ENCODE data around the gene CCDC6. TPM values are rescaled to one million over a fixed set of nuclear protein-coding genes. Genes with fewer than 3 reads are reported as not detected.

The CCDC6 gene
- total and polyA plus RNA-seq, 9 donors: 12.2 to 46.8 (median 34.1) TPM

- TF ChIP-seq EP300 (IDR thresholded peaks at IDR 0.05): no peak
- no peaks in the 10 kb centered on the region for H3K27me3 ChIP-seq
- H3K27ac ChIP-seq: no peak overlapping the region
- no peaks in the 10 kb centered on the region for H3K4me1 ChIP-seq (ENCODE audit: insufficient read depth)
- no peak overlapping the region for H3K4me3 ChIP-seq
- no peak for DNase-seq
- no peaks in the 10 kb centered on the region for H3K9me3 ChIP-seq
- no peaks in the 10 kb centered on the region for H3K36me3 ChIP-seq
- WGBS, 3 donors: 84 to 93% (median 92%) methylated on average over 2 of the region's 2 CpGs
- intact Hi-C loops (cut with DNase I): loop anchor here in 2 of 4 donors (5.0 to 10.0 kb wide), 2 partner anchors 72 to 205 kb away; partner anchors contain the start of gene CCDC6 (in 1 of the 2)
Measured at GRCh38 chr10:59832506-59832905, 73.8 kb downstream of the CCDC6 start.

DNA sequence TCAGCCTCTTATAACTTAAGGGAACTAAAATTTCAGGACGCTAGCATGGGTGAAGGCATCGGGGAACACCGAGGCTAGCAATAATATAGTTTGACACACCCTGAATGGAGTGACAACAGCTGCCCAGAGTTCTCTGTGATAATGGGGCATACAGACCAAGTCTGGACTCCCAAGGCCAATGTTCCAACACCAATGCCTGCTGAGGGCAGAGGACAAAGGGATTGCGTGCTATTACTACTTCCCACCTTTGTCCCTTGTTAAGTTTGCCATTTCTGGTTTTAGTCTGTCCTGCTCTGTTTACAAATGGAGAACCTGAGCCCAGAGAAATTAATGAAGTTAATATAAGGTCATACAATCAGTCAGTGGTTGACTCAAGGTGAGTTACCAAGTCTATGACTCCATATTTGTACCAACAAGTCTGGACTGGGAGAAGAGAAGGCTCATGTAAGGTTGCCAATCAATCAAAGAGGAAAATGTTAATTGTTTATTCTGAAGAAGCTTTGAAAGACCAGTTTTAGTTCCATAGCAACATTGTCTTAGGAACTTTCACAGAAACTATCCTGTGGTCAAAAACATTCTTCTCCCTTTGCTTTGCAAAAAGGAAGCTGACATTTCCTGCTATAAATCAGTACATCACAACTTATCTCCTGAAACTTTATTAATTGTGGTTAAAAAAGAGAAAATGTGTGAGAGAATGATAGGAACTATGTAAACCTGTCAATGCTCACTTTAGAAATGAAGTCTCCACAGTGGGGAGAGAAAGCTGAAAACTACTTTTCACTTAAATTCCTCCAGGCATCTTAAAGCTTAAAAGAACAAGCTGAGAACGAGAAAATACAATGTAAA is 74.5 kb downstream of the CCDC6 start:
- 88 to 93% (median 90%) methylated on average over 5 of the region's 5 CpGs for WGBS, 3 donors
- TF ChIP-seq POLR2A (IDR thresholded peaks at IDR 0.05): no peak
- TF ChIP-seq EP300 (IDR thresholded peaks at IDR 0.05): no peak
- TF ChIP-seq CTCF (IDR thresholded peaks at IDR 0.05): no peak
- H3K4me1 ChIP-seq (ENCODE audit: insufficient read depth): no peaks in the 10 kb centered on the region
- no peaks in the 10 kb centered on the region for H3K9me3 ChIP-seq
- no peaks in the 10 kb centered on the region for H3K27me3 ChIP-seq
- no peaks in the 10 kb centered on the region for H3K36me3 ChIP-seq
- no peak for DNase-seq
- intact Hi-C loops (cut with DNase I): loop anchor here in 2 of 4 donors (2.0 to 10.0 kb wide), 3 partner anchors 73 to 205 kb away; partner anchors contain the start of gene CCDC6 (in 1 of the 2)
- H3K4me3 ChIP-seq: no peak overlapping the region
- H3K27ac ChIP-seq: no peak overlapping the region

DNA sequence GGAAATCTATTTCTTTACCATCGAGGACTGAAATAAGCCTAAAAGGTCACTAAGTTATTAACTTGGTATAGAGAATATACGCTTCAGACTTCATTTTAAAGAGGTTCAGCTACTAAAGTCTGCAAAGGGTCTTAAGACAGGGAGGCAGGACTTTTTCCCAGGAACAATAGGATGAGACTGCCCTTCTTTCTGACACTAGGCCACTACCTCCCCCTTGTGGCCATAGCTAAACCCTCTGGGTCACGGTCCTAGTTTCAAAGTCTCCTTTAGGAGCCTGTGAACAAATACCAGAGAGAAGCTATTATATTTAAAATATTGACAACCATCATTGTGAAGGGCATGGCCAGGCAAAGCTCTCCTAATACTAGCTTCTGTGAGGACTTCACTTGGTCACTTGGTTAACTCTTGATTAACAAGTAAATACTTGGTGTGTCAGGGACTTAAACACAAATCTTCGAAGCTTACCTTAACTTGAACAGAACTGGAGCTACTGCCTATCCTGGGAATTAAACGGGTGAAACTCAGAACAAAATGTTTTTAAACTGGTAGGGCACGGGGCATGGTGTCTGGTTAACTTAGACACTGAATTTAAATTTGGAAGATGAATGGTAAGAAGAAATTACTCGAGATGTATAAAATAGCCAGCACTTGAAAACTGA is 75.6 kb downstream of the CCDC6 start:
- H3K4me3 ChIP-seq: no peak overlapping the region
- intact Hi-C loops (cut with DNase I): loop anchor here in 2 of 4 donors (2.0 to 10.0 kb wide), 3 partner anchors 74 to 204 kb away; partner anchors contain the start of gene CCDC6 (in 1 of the 2)
- peaks cover 7% of the 10 kb centered on the region for H3K4me1 ChIP-seq (ENCODE audit: insufficient read depth)
- WGBS, 3 donors: 59 to 68% (median 63%) methylated on average over 7 of the region's 7 CpGs
- no peak overlapping the region for H3K27ac ChIP-seq
- peak; percentile 50 to 76 (median 62) for DNase-seq
- no peaks in the 10 kb centered on the region for H3K36me3 ChIP-seq
- no peaks in the 10 kb centered on the region for H3K9me3 ChIP-seq
- no peaks in the 10 kb centered on the region for H3K27me3 ChIP-seq
- TF ChIP-seq EP300 (IDR thresholded peaks at IDR 0.05) (no peak), CTCF (IDR thresholded peaks at IDR 0.05) (peak; percentile 61 to 74 (median 65))

GRCh38 chr10:59829601-59830000 is 76.8 kb downstream of the CCDC6 start:
- Histone ChIP-seq H3K4me1 (ENCODE audit: insufficient read depth) (peaks cover 7% of the 10 kb centered on the region), H3K27ac (no peak overlapping the region), H3K36me3 (no peaks in the 10 kb centered on the region), H3K27me3 (no peaks in the 10 kb centered on the region), H3K4me3 (no peak overlapping the region), H3K9me3 (no peaks in the 10 kb centered on the region)
- intact Hi-C loops (cut with DNase I): no loop called here
- WGBS, 3 donors: 95 to 98% (median 95%) methylated on average over 3 of the region's 3 CpGs
- no peak for DNase-seq
- TF ChIP-seq EP300 (IDR thresholded peaks at IDR 0.05): no peak
- no peak for TF ChIP-seq POLR2A (IDR thresholded peaks at IDR 0.05)
- TF ChIP-seq CTCF (IDR thresholded peaks at IDR 0.05): no peak

Measured in ovary (tissue), 9 donors.